Nephron (organoid): ENCODE data around the gene SLC2A9.
A peak's percentile ranks its signal among the peaks of the same experiment; 100 is the strongest.

Experiments
- H3K27ac Mint-ChIP-seq, 3 experiments: 2 replicates each; pipeline ENCODE4 v1.8.0; 2020; ENCODE audit warnings: mixed read lengths in 3 of 3, mild to moderate bottlenecking in 2 of 3, moderate library complexity in 1 of 3
- H3K27me3 Mint-ChIP-seq: 2 replicates; pipeline ENCODE4 v1.8.0; 2021; ENCODE audit warnings: low read depth, mild to moderate bottlenecking, moderate library complexity, mixed read lengths
- H3K36me3 Mint-ChIP-seq: 2 replicates; pipeline ENCODE4 v1.8.0; 2020; ENCODE audit warnings: low read depth, mixed read lengths
- H3K4me1 Mint-ChIP-seq: 2 replicates; pipeline ENCODE4 v1.8.0; 2020; ENCODE audit warnings: mixed read lengths
- H3K4me3 Mint-ChIP-seq, 3 experiments: 2 replicates each; pipeline ENCODE4 v1.8.0; 2020; ENCODE audit warnings: mild to moderate bottlenecking in 3 of 3, mixed read lengths in 3 of 3, moderate library complexity in 2 of 3
- H3K9me3 Mint-ChIP-seq: 2 replicates; pipeline ENCODE4 v1.8.0; 2020; ENCODE audit warnings: mixed read lengths
- TF ChIP-seq, protein P1 (sequence below), 3 experiments: fragments of 200-600 bp; sonication (generic); IDR thresholded peaks; one replicate each; pipeline ENCODE4 v1.5.0; 2021; ENCODE audit warnings: antibody characterized with exemption in 3 of 3; ENCODE audit not compliant: unreplicated experiment in 3 of 3

The SLC2A9 gene

DNA sequence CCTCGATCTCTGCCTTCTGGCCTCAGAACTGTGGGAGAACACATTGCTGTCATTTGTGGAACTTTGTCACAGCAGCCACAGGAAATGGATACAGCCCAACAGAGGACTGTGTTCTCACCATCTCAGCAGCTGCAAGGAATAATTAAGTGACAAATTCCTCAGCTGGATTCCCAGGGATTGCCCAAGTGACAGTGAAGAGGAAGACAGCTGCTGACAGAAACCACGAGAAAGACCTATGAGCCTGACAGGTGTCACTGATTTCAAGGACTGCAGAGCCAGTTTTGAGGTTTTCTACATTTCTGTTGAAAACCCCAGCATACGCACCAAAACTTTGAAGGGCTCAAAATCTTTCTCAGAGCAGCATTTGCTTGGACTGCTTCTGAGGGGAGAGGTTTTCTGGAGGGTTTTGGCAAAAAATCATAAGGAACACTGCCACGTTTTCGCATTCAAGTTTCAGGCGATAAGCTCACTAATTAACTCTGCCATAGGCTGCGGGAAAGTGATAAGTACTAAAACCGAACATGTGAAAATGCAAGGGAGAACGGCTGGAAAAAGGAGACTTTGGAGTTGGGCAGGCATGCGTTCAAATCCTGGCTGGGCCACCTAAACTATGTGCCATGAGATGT lies 151.0 kb downstream of the SLC2A9 start:
- H3K27me3 Mint-ChIP-seq: peaks cover 16% of the 10 kb centered on the region
- H3K4me1 Mint-ChIP-seq: no peaks in the 10 kb centered on the region
- no peak overlapping the region for H3K27ac Mint-ChIP-seq
- H3K4me3 Mint-ChIP-seq: no peak overlapping the region
- peaks cover 4% of the 10 kb centered on the region for H3K9me3 Mint-ChIP-seq
- H3K36me3 Mint-ChIP-seq: no peaks in the 10 kb centered on the region
- TF ChIP-seq, protein P1, sequence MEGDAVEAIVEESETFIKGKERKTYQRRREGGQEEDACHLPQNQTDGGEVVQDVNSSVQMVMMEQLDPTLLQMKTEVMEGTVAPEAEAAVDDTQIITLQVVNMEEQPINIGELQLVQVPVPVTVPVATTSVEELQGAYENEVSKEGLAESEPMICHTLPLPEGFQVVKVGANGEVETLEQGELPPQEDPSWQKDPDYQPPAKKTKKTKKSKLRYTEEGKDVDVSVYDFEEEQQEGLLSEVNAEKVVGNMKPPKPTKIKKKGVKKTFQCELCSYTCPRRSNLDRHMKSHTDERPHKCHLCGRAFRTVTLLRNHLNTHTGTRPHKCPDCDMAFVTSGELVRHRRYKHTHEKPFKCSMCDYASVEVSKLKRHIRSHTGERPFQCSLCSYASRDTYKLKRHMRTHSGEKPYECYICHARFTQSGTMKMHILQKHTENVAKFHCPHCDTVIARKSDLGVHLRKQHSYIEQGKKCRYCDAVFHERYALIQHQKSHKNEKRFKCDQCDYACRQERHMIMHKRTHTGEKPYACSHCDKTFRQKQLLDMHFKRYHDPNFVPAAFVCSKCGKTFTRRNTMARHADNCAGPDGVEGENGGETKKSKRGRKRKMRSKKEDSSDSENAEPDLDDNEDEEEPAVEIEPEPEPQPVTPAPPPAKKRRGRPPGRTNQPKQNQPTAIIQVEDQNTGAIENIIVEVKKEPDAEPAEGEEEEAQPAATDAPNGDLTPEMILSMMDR (IDR thresholded peaks at IDR 0.05; ENCODE audit: unreplicated experiment in 3 of 3): no peak

DNA sequence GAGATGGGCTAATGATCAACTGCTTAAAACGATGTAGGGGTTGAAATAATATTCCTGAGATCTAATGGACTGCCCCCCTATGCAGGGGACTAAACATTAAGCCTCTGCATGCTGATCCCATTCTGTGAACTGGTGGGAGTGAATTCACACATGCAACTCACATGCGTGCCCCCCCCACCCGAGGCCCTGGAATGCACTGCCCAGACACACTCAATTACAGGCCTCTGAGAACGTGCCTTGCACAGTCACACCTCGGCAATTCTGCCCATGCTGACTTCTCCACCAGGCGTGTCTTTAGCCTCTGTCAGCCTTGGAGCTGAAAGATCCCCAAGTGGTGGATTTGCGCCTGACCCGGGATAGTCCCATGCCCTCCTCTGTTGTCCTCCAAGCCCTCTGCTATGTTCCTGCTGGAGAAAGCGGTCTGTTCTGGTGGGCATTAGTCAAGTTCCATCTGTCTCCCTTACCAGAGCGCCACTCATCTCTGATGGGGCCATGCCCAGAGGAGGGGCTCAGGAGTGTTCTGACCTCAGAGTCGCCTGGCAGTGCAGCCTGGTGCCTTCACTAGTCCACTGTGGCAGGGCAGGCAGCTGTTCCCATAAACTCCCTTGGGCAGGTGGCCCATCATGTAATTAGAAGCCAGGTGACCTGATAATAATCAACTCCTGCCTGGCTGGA lies 153.4 kb downstream of the SLC2A9 start:
- Mint-ChIP-seq H3K27ac (peak overlapping the region in 1 of 3 experiments; percentile 55), H3K9me3 (peaks cover 4% of the 10 kb centered on the region), H3K27me3 (peaks cover 27% of the 10 kb centered on the region), H3K36me3 (no peaks in the 10 kb centered on the region), H3K4me3 (no peak overlapping the region), H3K4me1 (peaks cover 4% of the 10 kb centered on the region)
- TF ChIP-seq, protein P1 (IDR thresholded peaks at IDR 0.05; ENCODE audit: unreplicated experiment in 3 of 3): no peak

DNA sequence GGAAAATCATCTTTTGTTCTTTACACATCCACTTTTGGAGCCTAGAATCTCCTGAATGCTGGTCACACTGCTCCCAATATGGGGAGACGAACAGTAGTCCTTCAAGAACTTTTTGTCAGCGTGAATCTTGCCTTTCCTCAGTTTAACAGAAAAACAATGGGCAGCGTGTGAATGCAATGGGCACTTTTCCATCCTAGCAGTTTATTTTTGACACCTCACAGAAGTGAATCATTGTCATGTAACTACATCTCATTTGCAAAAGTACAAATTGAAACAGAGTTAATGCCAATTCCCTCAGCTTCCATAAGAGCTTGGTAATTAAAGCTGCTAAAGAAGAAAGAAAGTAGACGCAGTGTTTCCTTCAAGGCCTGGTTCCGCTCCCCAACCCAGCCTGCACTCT lies 154.4 kb downstream of the SLC2A9 start:
- TF ChIP-seq, protein P1 (IDR thresholded peaks at IDR 0.05; ENCODE audit: unreplicated experiment in 3 of 3): no peak
- Mint-ChIP-seq H3K36me3 (no peaks in the 10 kb centered on the region), H3K27me3 (peaks cover 27% of the 10 kb centered on the region), H3K27ac (no peak overlapping the region), H3K9me3 (peaks cover 4% of the 10 kb centered on the region), H3K4me3 (no peak overlapping the region), H3K4me1 (peaks cover 4% of the 10 kb centered on the region)

DNA sequence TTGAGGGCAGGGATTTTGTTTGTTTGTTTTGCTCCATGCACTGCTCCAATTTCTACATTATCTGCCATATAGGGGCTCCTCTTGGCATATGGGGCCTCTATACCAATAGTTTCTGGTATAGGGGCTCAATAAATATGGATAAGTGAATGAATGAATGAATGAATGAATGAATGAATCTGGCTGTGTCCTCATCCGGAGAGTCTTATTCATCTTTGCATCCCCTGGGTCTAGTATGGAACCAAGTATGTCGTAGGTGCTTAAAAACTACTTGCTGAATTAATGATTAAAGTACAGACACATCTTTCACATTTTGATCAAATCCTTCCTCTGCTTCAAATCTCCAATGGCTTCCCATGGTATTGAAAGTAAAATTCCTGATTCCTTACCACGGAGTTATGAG lies 159.7 kb downstream of the SLC2A9 start:
- Mint-ChIP-seq H3K27me3 (peaks cover 19% of the 10 kb centered on the region), H3K4me1 (peaks cover 4% of the 10 kb centered on the region), H3K9me3 (peaks cover 11% of the 10 kb centered on the region), H3K4me3 (no peak overlapping the region), H3K36me3 (no peaks in the 10 kb centered on the region), H3K27ac (no peak overlapping the region)
- TF ChIP-seq, protein P1 (IDR thresholded peaks at IDR 0.05; ENCODE audit: unreplicated experiment in 3 of 3): no peak

DNA sequence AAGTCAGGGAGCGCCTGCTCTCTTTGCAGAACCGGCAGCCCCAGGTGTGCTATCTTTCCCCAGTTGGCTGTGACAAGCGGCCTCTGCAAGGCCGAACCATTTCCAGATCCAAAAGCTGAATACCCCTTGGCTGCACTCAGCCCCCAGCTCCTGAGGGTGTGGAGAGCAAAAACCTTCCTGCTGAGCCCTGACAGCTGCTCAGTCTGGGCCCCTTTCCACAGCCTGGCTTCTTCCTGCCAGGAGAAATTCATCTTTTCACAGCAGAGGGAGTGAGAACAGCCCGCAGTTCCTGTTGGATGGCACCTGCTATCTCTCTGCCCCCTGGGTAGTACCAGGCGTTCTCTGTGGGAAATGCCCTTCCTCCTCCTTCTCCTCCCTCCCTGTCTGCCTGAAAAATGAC lies 161.5 kb downstream of the SLC2A9 start:
- H3K27ac Mint-ChIP-seq: no peak overlapping the region
- no peak overlapping the region for H3K4me3 Mint-ChIP-seq
- peaks cover 4% of the 10 kb centered on the region for H3K4me1 Mint-ChIP-seq
- TF ChIP-seq, protein P1 (IDR thresholded peaks at IDR 0.05; ENCODE audit: unreplicated experiment in 3 of 3): no peak
- H3K36me3 Mint-ChIP-seq: no peaks in the 10 kb centered on the region
- peaks cover 13% of the 10 kb centered on the region for H3K27me3 Mint-ChIP-seq
- peaks cover 27% of the 10 kb centered on the region for H3K9me3 Mint-ChIP-seq

DNA sequence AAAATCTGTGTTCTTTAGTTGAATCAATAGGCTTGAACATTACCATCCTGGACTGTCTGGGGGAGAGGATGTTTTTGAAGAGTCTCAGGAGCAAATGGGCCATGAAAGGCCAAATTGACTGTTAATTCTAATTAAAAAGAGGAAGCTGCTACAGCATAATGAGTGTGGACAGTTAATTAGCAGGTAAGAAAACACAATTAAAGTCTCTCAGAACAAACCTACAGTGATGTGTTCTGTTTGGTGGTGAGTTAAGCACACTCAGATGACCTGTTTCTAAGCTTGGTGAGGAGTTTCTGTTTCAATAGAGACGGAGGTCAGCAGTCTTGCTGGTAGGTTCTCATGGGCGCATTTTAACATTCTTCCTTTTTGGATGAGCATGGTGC lies 171.8 kb downstream of the SLC2A9 start:
- H3K4me1 Mint-ChIP-seq: no peaks in the 10 kb centered on the region
- peaks cover 8% of the 10 kb centered on the region for H3K27me3 Mint-ChIP-seq
- no peaks in the 10 kb centered on the region for H3K36me3 Mint-ChIP-seq
- TF ChIP-seq, protein P1 (IDR thresholded peaks at IDR 0.05; ENCODE audit: unreplicated experiment in 3 of 3): no peak
- H3K9me3 Mint-ChIP-seq: peaks cover 24% of the 10 kb centered on the region
- no peak overlapping the region for H3K27ac Mint-ChIP-seq
- H3K4me3 Mint-ChIP-seq: no peak overlapping the region
